Measurements from ENCODE around the gene GALNT17. TPM values are rescaled to one million over a fixed set of nuclear protein-coding genes. Genes with fewer than 3 reads are reported as not detected.

Gene GALNT17
- polyA plus RNA-seq, 2 of the 4 experiments (the other 2 are of a cell fraction), result not detected

DNA sequence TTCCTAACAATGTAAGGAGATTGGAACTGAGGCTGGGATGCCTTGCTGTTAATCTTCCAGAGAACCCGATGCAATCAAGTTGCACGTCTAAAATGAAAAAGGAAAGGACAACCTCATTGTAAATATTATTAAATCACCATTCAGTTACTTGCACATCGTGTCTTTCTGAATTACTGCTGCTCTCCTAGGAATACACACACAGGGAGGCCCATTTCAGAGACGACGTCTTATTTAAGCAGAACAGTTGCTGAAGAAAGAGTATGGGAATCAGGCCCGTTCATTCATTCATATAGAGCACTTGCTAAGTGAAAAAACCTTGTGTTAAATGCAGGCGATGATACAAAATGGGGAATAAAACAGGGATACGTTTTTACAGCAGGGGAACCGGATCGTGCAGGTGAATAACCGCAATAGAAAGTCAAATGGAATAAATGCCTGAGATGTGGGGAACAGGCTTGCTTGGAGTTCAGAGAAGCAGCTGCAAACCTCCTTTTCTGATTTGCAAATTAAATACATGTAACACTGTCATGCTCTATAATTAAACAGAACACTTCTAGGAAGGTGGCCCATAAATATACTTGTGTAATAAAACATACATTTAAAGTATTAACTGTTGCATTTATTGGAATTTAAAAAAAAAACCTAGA, 409.9 kb downstream of the GALNT17 start:
- H3K4me2 ChIP-seq, result no peak overlapping the region
- ChIA-PET CTCF (no interaction called here), POLR2A (no interaction called here)
- no peak for FAIRE-seq
- ATAC-seq, result no peak
- no peak overlapping the region for H3K4me3 ChIP-seq
- TF ChIP-seq FOXS1 (CRISPR knock-in tag; IDR thresholded peaks at IDR 0.05), result no peak
- WGBS (ENCODE audit: missing lambda C conversion rate), result 46% methylated on average over 11 of the region's 11 CpGs
- H3K9me3 ChIP-seq, result no peaks in the 10 kb centered on the region
- DNase-seq (ENCODE audit: low read depth in 1 of 2, low spot score in 1 of 2), result no peak
- no peak overlapping the region for H3K27ac ChIP-seq
- H3K4me1 ChIP-seq, result no peaks in the 10 kb centered on the region

DNA sequence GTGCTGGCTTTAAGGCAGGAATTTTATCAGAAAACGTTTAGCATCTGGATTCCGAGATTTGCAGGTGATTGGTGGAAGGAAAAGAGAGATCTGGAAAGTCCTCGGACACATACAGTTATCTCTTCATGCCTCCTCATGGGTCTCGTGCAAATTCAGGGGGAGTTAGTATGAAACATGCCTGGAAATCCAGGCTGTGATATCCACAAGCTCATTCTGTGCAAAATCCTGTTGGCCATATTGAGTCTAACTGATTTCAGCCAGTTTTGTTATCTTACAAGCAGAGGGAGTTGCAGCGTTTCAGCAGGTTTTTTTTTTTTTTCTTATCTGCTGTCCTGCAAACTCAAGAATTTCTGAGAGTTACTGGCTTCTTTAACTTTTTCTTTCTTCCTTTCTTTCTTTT, 411.5 kb downstream of the GALNT17 start:
- ChIA-PET CTCF (interaction anchor here (0.7 kb wide), 1 partner anchor 35 kb away, joined by 3 read pairs; no protein-coding TSS in a partner anchor), POLR2A (interaction anchor here (0.7 kb wide), 1 partner anchor 662 kb away, joined by 4 read pairs; no protein-coding TSS in a partner anchor)
- H3K9me3 ChIP-seq, result no peaks in the 10 kb centered on the region
- TF ChIP-seq FOSL2 (IDR thresholded peaks at IDR 0.05) (no peak), FOSL2 (CRISPR knock-in tag; IDR thresholded peaks at IDR 0.05) (no peak), ZNF302 (CRISPR knock-in tag; IDR thresholded peaks at IDR 0.05) (no peak), POLR2A (IDR thresholded peaks at IDR 0.05; ENCODE audit: low read length) (no peak), SREBF2 (IDR thresholded peaks at IDR 0.05) (no peak), CEBPB (IDR thresholded peaks at IDR 0.05) (no peak), TP53 (CRISPR knock-in tag; IDR thresholded peaks at IDR 0.05) (no peak), JUN (IDR thresholded peaks at IDR 0.05) (no peak), CHD2 (IDR thresholded peaks at IDR 0.05; ENCODE audit: low read length, partially characterized antibody) (no peak), EHMT2 (IDR thresholded peaks at IDR 0.05; ENCODE audit: low read depth) (no peak), RARB (CRISPR knock-in tag; IDR thresholded peaks at IDR 0.05) (no peak), CBX8 (IDR thresholded peaks at IDR 0.05) (no peak), ESRRA (IDR thresholded peaks at IDR 0.05; ENCODE audit: borderline replicate concordance, low read length) (no peak)
- TF ChIP-seq, protein P1, sequence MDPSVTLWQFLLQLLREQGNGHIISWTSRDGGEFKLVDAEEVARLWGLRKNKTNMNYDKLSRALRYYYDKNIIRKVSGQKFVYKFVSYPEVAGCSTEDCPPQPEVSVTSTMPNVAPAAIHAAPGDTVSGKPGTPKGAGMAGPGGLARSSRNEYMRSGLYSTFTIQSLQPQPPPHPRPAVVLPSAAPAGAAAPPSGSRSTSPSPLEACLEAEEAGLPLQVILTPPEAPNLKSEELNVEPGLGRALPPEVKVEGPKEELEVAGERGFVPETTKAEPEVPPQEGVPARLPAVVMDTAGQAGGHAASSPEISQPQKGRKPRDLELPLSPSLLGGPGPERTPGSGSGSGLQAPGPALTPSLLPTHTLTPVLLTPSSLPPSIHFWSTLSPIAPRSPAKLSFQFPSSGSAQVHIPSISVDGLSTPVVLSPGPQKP (IDR thresholded peaks at IDR 0.05; ENCODE audit: low read depth, low read length), result no peak
- TF ChIP-seq, protein P2, sequence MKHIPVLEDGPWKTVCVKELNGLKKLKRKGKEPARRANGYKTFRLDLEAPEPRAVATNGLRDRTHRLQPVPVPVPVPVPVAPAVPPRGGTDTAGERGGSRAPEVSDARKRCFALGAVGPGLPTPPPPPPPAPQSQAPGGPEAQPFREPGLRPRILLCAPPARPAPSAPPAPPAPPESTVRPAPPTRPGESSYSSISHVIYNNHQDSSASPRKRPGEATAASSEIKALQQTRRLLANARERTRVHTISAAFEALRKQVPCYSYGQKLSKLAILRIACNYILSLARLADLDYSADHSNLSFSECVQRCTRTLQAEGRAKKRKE (CRISPR knock-in tag; IDR thresholded peaks at IDR 0.05; ENCODE audit: low read depth), result no peak
- TF ChIP-seq, protein P3, sequence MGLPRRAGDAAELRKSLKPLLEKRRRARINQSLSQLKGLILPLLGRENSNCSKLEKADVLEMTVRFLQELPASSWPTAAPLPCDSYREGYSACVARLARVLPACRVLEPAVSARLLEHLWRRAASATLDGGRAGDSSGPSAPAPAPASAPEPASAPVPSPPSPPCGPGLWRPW (IDR thresholded peaks at IDR 0.05), result no peak
- TF ChIP-seq, protein P4, sequence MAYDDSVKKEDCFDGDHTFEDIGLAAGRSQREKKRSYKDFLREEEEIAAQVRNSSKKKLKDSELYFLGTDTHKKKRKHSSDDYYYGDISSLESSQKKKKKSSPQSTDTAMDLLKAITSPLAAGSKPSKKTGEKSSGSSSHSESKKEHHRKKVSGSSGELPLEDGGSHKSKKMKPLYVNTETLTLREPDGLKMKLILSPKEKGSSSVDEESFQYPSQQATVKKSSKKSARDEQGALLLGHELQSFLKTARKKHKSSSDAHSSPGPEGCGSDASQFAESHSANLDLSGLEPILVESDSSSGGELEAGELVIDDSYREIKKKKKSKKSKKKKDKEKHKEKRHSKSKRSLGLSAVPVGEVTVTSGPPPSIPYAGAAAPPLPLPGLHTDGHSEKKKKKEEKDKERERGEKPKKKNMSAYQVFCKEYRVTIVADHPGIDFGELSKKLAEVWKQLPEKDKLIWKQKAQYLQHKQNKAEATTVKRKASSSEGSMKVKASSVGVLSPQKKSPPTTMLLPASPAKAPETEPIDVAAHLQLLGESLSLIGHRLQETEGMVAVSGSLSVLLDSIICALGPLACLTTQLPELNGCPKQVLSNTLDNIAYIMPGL (CRISPR knock-in tag; IDR thresholded peaks at IDR 0.05; ENCODE audit: borderline replicate concordance), result no peak
- H3K4me3 ChIP-seq, result no peak overlapping the region
- FAIRE-seq, result no peak
- H3K4me2 ChIP-seq, result no peak overlapping the region
- H3K27ac ChIP-seq, result no peak overlapping the region
- ATAC-seq, result no peak
- H3K4me1 ChIP-seq, result no peaks in the 10 kb centered on the region
- 6% methylated on average over 5 of the region's 5 CpGs for WGBS (ENCODE audit: missing lambda C conversion rate)
- DNase-seq (ENCODE audit: low read depth in 1 of 2, low spot score in 1 of 2), result no peak

DNA sequence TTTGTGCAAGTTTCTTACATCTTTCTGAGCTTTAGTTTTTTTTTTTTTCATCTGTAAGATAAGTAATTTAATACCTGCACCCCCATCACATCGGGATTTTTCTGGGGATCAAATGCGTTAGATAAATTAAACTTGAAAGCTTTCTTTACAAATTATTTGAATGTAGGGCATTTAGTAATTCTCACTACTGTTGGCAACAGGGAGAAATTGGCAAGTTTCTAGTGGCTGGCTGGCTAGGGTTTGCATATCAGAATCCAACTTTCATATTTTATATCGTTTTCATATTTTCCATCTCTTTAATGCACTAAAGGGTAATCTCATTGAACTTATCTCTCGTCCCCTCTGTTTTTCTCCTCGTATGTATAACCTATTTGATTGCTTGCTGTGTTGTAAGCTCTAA, 412.9 kb downstream of the GALNT17 start:
- CTCF ChIA-PET, result no interaction called here
- FAIRE-seq, result no peak

More for the DNA sequence above, 412.9 kb downstream of the GALNT17 start:
- no peak overlapping the region for H3K27ac ChIP-seq
- DNase-seq (ENCODE audit: low read depth in 1 of 2, low spot score in 1 of 2) (no peak), ATAC-seq (no peak)
- H3K4me1 ChIP-seq, result no peaks in the 10 kb centered on the region
- POLR2A ChIA-PET, result no interaction called here
- H3K4me2 ChIP-seq, result no peak overlapping the region
- 32% methylated on average over 5 of the region's 5 CpGs for WGBS (ENCODE audit: missing lambda C conversion rate)
- H3K4me3 ChIP-seq, result no peak overlapping the region
- TF ChIP-seq, protein P5, sequence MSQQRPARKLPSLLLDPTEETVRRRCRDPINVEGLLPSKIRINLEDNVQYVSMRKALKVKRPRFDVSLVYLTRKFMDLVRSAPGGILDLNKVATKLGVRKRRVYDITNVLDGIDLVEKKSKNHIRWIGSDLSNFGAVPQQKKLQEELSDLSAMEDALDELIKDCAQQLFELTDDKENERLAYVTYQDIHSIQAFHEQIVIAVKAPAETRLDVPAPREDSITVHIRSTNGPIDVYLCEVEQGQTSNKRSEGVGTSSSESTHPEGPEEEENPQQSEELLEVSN (IDR thresholded peaks at IDR 0.05; ENCODE audit: borderline replicate concordance, low read depth), result no peak
- TF ChIP-seq, protein P6, sequence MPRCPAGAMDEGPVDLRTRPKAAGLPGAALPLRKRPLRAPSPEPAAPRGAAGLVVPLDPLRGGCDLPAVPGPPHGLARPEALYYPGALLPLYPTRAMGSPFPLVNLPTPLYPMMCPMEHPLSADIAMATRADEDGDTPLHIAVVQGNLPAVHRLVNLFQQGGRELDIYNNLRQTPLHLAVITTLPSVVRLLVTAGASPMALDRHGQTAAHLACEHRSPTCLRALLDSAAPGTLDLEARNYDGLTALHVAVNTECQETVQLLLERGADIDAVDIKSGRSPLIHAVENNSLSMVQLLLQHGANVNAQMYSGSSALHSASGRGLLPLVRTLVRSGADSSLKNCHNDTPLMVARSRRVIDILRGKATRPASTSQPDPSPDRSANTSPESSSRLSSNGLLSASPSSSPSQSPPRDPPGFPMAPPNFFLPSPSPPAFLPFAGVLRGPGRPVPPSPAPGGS (IDR thresholded peaks at IDR 0.05), result no peak
- TF ChIP-seq ZFP36 (IDR thresholded peaks at IDR 0.05; ENCODE audit: borderline replicate concordance, partially characterized antibody), result no peak
- TF ChIP-seq EHMT2 (IDR thresholded peaks at IDR 0.05; ENCODE audit: low read depth), result no peak
- no peak for TF ChIP-seq HOXB5 (CRISPR knock-in tag; IDR thresholded peaks at IDR 0.05)
- TF ChIP-seq TFCP2L1 (CRISPR knock-in tag; IDR thresholded peaks at IDR 0.05), result no peak
- no peak for TF ChIP-seq BHLHE40 (IDR thresholded peaks at IDR 0.05; ENCODE audit: low read depth, low read length)
- no peak for TF ChIP-seq NFE2L2 (conservative IDR thresholded peaks at IDR 0.05; ENCODE audit: low read length)
- no peak for TF ChIP-seq ZC3H11A (IDR thresholded peaks at IDR 0.05)
- TF ChIP-seq FOSB (CRISPR knock-in tag; IDR thresholded peaks at IDR 0.05), result no peak
- TF ChIP-seq JUN (IDR thresholded peaks at IDR 0.05), result no peak
- TF ChIP-seq HOXA7 (CRISPR knock-in tag; IDR thresholded peaks at IDR 0.05), result no peak
- TF ChIP-seq TP53 (CRISPR knock-in tag; IDR thresholded peaks at IDR 0.05), result no peak
- H3K9me3 ChIP-seq, result no peaks in the 10 kb centered on the region; the same call in 2 of the 3 replicates
